PFSK-1 (cell line): ENCODE measurements around the gene BCAS3.

Source experiments
- POLR2AphosphoS5 ChIP-seq: IDR thresholded peaks from 2 replicates; pipeline ENCODE4 v1.6.1; 2012; ENCODE audit warnings: low read depth, mild to moderate bottlenecking, control low read depth, low read length, moderate library complexity
- TAF1 ChIP-seq: IDR thresholded peaks from 2 replicates; pipeline ENCODE4 v1.6.1; 2012; ENCODE audit warnings: low read length, control low read depth, borderline replicate concordance; ENCODE audit not compliant: insufficient read depth

GRCh38 chr17:61310590-61310989, 632.9 kb downstream of the BCAS3 start:
- TF ChIP-seq POLR2AphosphoS5: no peak
- TF ChIP-seq TAF1: no peak
